Liver (tissue), 9 donors: ENCODE measurements around the gene IZUMO3. TPM values are rescaled to one million over a fixed set of nuclear protein-coding genes. Genes with fewer than 3 reads are reported as not detected.

ENCODE experiments used
- DNase-seq: peaks from one replicate; pipeline ENCODE4 v3.0.0-alpha.2; 2017; ENCODE audit warnings: low spot score
- H3K27ac ChIP-seq, 2 donors: one replicate each; pipeline ENCODE4 v1.7.0; 2013; ENCODE audit warnings: inconsistent platforms in 2 of 2, low read length in 2 of 2, control low read depth in 1 of 2, low read depth in 1 of 2, mild to moderate bottlenecking in 1 of 2
- H3K27me3 ChIP-seq, 4 donors: one replicate each; pipeline versions ENCODE4 v1.6.1 to v1.7.0; 2013; ENCODE audit warnings: low read length in 3 of 4, inconsistent platforms in 1 of 4, mild to moderate bottlenecking in 1 of 4, moderate library complexity in 1 of 4; ENCODE audit not compliant: control insufficient read depth in 4 of 4, insufficient read depth in 4 of 4
- H3K36me3 ChIP-seq, 4 donors: one replicate each; pipeline versions ENCODE4 v1.6.1 to v1.7.0; 2013; ENCODE audit warnings: low read length in 3 of 4, mild to moderate bottlenecking in 3 of 4, low read depth in 1 of 4, moderate library complexity in 1 of 4; ENCODE audit not compliant: control insufficient read depth in 4 of 4, insufficient read depth in 3 of 4
- H3K4me1 ChIP-seq, 4 donors: one replicate each; pipeline versions ENCODE4 v1.6.1 to v1.7.0; 2013; ENCODE audit warnings: low read length in 3 of 4, mild to moderate bottlenecking in 3 of 4, moderate library complexity in 1 of 4; ENCODE audit not compliant: control insufficient read depth in 4 of 4, insufficient read depth in 4 of 4
- H3K4me3 ChIP-seq, 3 donors: one replicate each; pipeline versions ENCODE4 v1.6.1 to v1.7.0; 2013; ENCODE audit warnings: low read length in 3 of 3, control low read depth in 1 of 3, low read depth in 1 of 3, mild to moderate bottlenecking in 1 of 3
- H3K9ac ChIP-seq, 2 donors: one replicate each; pipeline ENCODE4 v1.7.0; 2013; ENCODE audit warnings: low read length in 2 of 2, mild to moderate bottlenecking in 2 of 2, moderate library complexity in 2 of 2, control low read depth in 1 of 2, low read depth in 1 of 2
- H3K9me3 ChIP-seq, 4 donors: one replicate each; pipeline versions ENCODE4 v1.6.1 to v1.7.0; 2013; ENCODE audit warnings: low read length in 3 of 4; ENCODE audit not compliant: control insufficient read depth in 4 of 4
- ATF3 ChIP-seq: IDR thresholded peaks from 2 replicates; pipeline ENCODE4 v1.6.1; 2016; ENCODE audit warnings: antibody characterized with exemption
- CTCF ChIP-seq: fragments of 150-350 bp; IDR thresholded peaks from 2 replicates; pipeline ENCODE4 v1.5.1; 2017; ENCODE audit warnings: improper control_type of control experiment, low read depth, low read length; ENCODE audit not compliant: missing input control
- EGR1 ChIP-seq, 2 donors: IDR thresholded peaks; 2 replicates each; pipeline ENCODE4 v1.6.1; 2016 to 2018; ENCODE audit warnings: antibody characterized with exemption in 2 of 2, low read depth in 2 of 2
- FOXA1 ChIP-seq: IDR thresholded peaks from 2 replicates; pipeline ENCODE4 v1.6.1; 2016; ENCODE audit warnings: antibody characterized with exemption
- FOXA2 ChIP-seq: IDR thresholded peaks from 2 replicates; pipeline ENCODE4 v1.6.1; 2016; ENCODE audit warnings: antibody characterized with exemption
- GABPA ChIP-seq, 2 donors: IDR thresholded peaks in 1 of 2; conservative IDR thresholded peaks in 1 of 2; 2 replicates each; pipeline ENCODE4 v1.6.1; 2016; ENCODE audit warnings: antibody characterized with exemption in 2 of 2, mild to moderate bottlenecking in 1 of 2, moderate library complexity in 1 of 2
- HNF4G ChIP-seq: IDR thresholded peaks from 2 replicates; pipeline ENCODE4 v1.6.1; 2016; ENCODE audit warnings: antibody characterized with exemption
- JUND ChIP-seq, 2 donors: IDR thresholded peaks; 2 replicates each; pipeline ENCODE4 v1.6.1; 2016; ENCODE audit warnings: antibody characterized with exemption in 2 of 2
- MAX ChIP-seq: IDR thresholded peaks from 2 replicates; pipeline ENCODE4 v1.6.1; 2016; ENCODE audit warnings: antibody characterized with exemption
- NR2F2 ChIP-seq: IDR thresholded peaks from 2 replicates; pipeline ENCODE4 v1.6.1; 2016; ENCODE audit warnings: antibody characterized with exemption
- RAD21 ChIP-seq, 2 donors: IDR thresholded peaks; 2 replicates each; pipeline ENCODE4 v1.6.1; 2016; ENCODE audit warnings: antibody characterized with exemption in 2 of 2, mild to moderate bottlenecking in 2 of 2
- REST ChIP-seq: IDR thresholded peaks from 2 replicates; pipeline ENCODE4 v1.6.1; 2016; ENCODE audit warnings: antibody characterized with exemption, mild to moderate bottlenecking
- RXRA ChIP-seq, 2 donors: IDR thresholded peaks; 2 replicates each; pipeline ENCODE4 v1.6.1; 2017 to 2018; ENCODE audit warnings: antibody characterized with exemption in 2 of 2, mild to moderate bottlenecking in 1 of 2
- SP1 ChIP-seq: IDR thresholded peaks from 2 replicates; pipeline ENCODE4 v1.6.1; 2018; ENCODE audit warnings: antibody characterized with exemption, mild to moderate bottlenecking
- TAF1 ChIP-seq: conservative IDR thresholded peaks from 2 replicates; pipeline ENCODE4 v1.6.1; 2016; ENCODE audit warnings: antibody characterized with exemption, mild to moderate bottlenecking
- WGBS: extraction: QIAGEN DNeasy Blood & Tissue Kit; methylation state at CpG from one replicate; pipeline ENCODE4 v1.1.7; 2013; 5-methylcytosine and 5-hydroxymethylcytosine counted together
- polyA plus RNA-seq, 2 donors: library from polyadenylated mRNA; stranded (reverse) in 1 of 2; unstranded in 1 of 2; fragments of 200-250 nt in 1 of 2; fragments of >200 nt in 1 of 2; fragmentation: Nextera tagmentation in 1 of 2; extraction: Ambion mirVana in 1 of 2; gene quantifications; one replicate each; pipeline versions ENCODE4 v1.2.1 to v1.2.3, GENCODE V29; 2013 to 2015
- total RNA-seq, 2 donors: library from RNA; depleted of rRNA; stranded (reverse); fragments of >200 nt; gene quantifications; one replicate each; pipeline ENCODE4 v1.2.3, GENCODE V29; 2014
- donor health status: healthy.
- donor health status: healthy.
- donor health status: healthy.
- donor health status: healthy.
- donor health status: healthy.

IZUMO3 gene
- total and polyA plus RNA-seq, 4 donors = not detected

- H3K27me3 ChIP-seq = no peaks in the 10 kb centered on the region
- H3K36me3 ChIP-seq = no peaks in the 10 kb centered on the region
- H3K9me3 ChIP-seq = peaks cover 0 to 3% (median 0%) of the 10 kb centered on the region in 4 donors
- DNase-seq = no peak
- 60% methylated on average over 2 of the region's 2 CpGs for WGBS
- no peak overlapping the region for H3K27ac ChIP-seq
- no peak overlapping the region for H3K4me3 ChIP-seq
- no peaks in the 10 kb centered on the region for H3K4me1 ChIP-seq
- TF ChIP-seq ATF3 (no peak), HNF4G (no peak), RXRA (IDR thresholded peaks at IDR 0.05) (no peak), RAD21 (IDR thresholded peaks at IDR 0.05) (no peak), JUND (IDR thresholded peaks at IDR 0.05) (no peak), NR2F2 (no peak), MAX (no peak), REST (no peak), EGR1 (IDR thresholded peaks at IDR 0.05; ENCODE audit: low read depth in 2 of 2) (no peak), FOXA2 (no peak), TAF1 (no peak), FOXA1 (no peak), CTCF (no peak), SP1 (no peak), GABPA (IDR thresholded peaks at IDR 0.05 in 1 of 2, conservative IDR thresholded peaks at IDR 0.05 in 1 of 2) (no peak)
- no peak overlapping the region for H3K9ac ChIP-seq
Observed at GRCh38 chr9:24553183-24553552, 7.5 kb upstream of the IZUMO3 start.

GRCh38 chr9:24552526-24553182 lies 7.0 kb upstream of the IZUMO3 start:
- Histone ChIP-seq H3K4me3 (no peak overlapping the region), H3K27ac (no peak overlapping the region), H3K27me3 (no peaks in the 10 kb centered on the region), H3K36me3 (no peaks in the 10 kb centered on the region), H3K9ac (no peak overlapping the region), H3K4me1 (no peaks in the 10 kb centered on the region), H3K9me3 (peaks cover 0 to 3% (median 0%) of the 10 kb centered on the region in 4 donors)
- TF ChIP-seq EGR1 (IDR thresholded peaks at IDR 0.05; ENCODE audit: low read depth in 2 of 2) (no peak), RAD21 (IDR thresholded peaks at IDR 0.05) (no peak), RXRA (IDR thresholded peaks at IDR 0.05) (no peak), MAX (no peak), JUND (IDR thresholded peaks at IDR 0.05) (no peak), FOXA2 (no peak), SP1 (no peak), CTCF (no peak)
- DNase-seq = no peak
- 60% methylated on average over 9 of the region's 9 CpGs for WGBS
